Peyer's patch (tissue), 4 donors: Measurements from ENCODE around the gene HS2ST1. TPM values are rescaled to one million over a fixed set of nuclear protein-coding genes. Genes with fewer than 3 reads are reported as not detected.

Source experiments
- DNase-seq, 3 donors: peaks; one replicate each; pipeline ENCODE4 v3.0.0-alpha.2; 2017 to 2019
- H3K27ac ChIP-seq, 4 donors: fragments of 200-600 bp; sonication (generic); one replicate each; pipeline ENCODE4 v1.5.1; 2016 to 2019
- H3K27me3 ChIP-seq, 2 donors: fragments of 200-600 bp; sonication (generic); one replicate each; pipeline ENCODE4 v1.5.1; 2019
- H3K36me3 ChIP-seq, 3 donors: fragments of 200-600 bp; sonication (generic); one replicate each; pipeline ENCODE4 v1.5.1; 2016 to 2019
- H3K4me1 ChIP-seq, 4 donors: fragments of 200-600 bp; sonication (generic); one replicate each; pipeline ENCODE4 v1.5.1; 2016 to 2019
- H3K4me3 ChIP-seq, 4 donors: fragments of 200-600 bp; sonication (generic); 1 replicate in 3 of 4; 2 replicates in 1 of 4; pipeline ENCODE4 v1.5.1; 2016 to 2019; ENCODE audit warnings: mild to moderate bottlenecking in 1 of 4
- H3K9me3 ChIP-seq, 4 donors: fragments of 200-600 bp; sonication (generic); one replicate each; pipeline ENCODE4 v1.5.1; 2016 to 2019; ENCODE audit warnings: mild to moderate bottlenecking in 1 of 4
- CTCF ChIP-seq, 6 experiments: fragments of 450-650 bp in 4 of 6; fragments of 200-600 bp in 2 of 6; sonication (generic) in 1 of 6; IDR thresholded peaks; one replicate each; pipeline ENCODE4 v1.5.1; 2017 to 2019; ENCODE audit warnings: antibody characterized with exemption in 6 of 6, mild to moderate bottlenecking in 3 of 6, moderate library complexity in 1 of 6
- POLR2A ChIP-seq, 2 donors: fragments of 450-650 bp; IDR thresholded peaks; one replicate each; pipeline ENCODE4 v1.5.1; 2017; ENCODE audit warnings: antibody characterized with exemption in 2 of 2, mild to moderate bottlenecking in 2 of 2, moderate library complexity in 2 of 2
- total RNA-seq, 4 donors: library from RNA; depleted of rRNA; stranded (reverse); fragments of >200 nt; gene quantifications; one replicate each; pipeline ENCODE4 v1.1.0, GENCODE V29; 2016

Gene HS2ST1
- total RNA-seq, 4 donors from 2014 or later = 9.1 to 14.9 (median 10.3) TPM

GRCh38 chr1:87129038-87129437, 214.6 kb downstream of the HS2ST1 start:
- Histone ChIP-seq H3K4me3 (no peak overlapping the region), H3K4me1 (peaks cover 0 to 6% (median 0%) of the 10 kb centered on the region in 4 donors), H3K27me3 (no peaks in the 10 kb centered on the region), H3K27ac (peak overlapping the region in 1 of 4 donors; percentile 57), H3K36me3 (no peaks in the 10 kb centered on the region), H3K9me3 (no peaks in the 10 kb centered on the region)
- TF ChIP-seq POLR2A (IDR thresholded peaks at IDR 0.05) (no peak), CTCF (IDR thresholded peaks at IDR 0.05) (no peak)
- no peak for DNase-seq

- Histone ChIP-seq H3K4me1 (peaks cover 0 to 6% (median 0%) of the 10 kb centered on the region in 4 donors), H3K9me3 (no peaks in the 10 kb centered on the region), H3K27me3 (no peaks in the 10 kb centered on the region), H3K36me3 (no peaks in the 10 kb centered on the region), H3K4me3 (peak overlapping the region in 1 of 4 donors; percentile 11), H3K27ac (peak overlapping the region in 2 of 4 donors; percentile 27 to 57)
- no peak for TF ChIP-seq POLR2A (IDR thresholded peaks at IDR 0.05)
- no peak for TF ChIP-seq CTCF (IDR thresholded peaks at IDR 0.05)
- no peak for DNase-seq
These were observed 215.2 kb downstream of the HS2ST1 start for GRCh38 chr1:87129606-87130005.

DNA sequence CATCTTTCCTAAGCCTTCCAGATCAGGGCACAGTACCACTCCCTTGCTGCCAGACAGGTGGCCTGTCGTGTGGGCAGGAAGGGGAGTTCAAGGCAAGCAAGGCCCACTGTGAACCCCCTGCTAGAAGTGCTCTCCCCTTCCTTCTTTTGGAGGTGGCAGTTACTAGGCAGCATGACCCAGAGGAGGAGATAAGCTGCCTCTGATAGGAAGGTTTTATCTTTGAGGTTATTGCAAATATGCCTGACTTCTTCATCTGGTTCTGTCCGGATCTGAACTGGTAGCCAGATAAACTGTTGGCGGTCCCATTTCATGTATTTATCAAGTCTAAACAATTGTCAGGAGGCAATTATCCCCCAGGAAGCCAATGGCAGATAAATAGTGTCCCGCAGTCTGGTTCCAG, 216.0 kb downstream of the HS2ST1 start:
- Histone ChIP-seq H3K27me3 (no peaks in the 10 kb centered on the region), H3K27ac (peak overlapping the region in 2 of 4 donors; percentile 27 to 57), H3K9me3 (no peaks in the 10 kb centered on the region), H3K36me3 (no peaks in the 10 kb centered on the region), H3K4me3 (peak overlapping the region in 1 of 4 donors; percentile 11), H3K4me1 (peaks cover 0 to 6% (median 0%) of the 10 kb centered on the region in 4 donors)
- TF ChIP-seq CTCF (IDR thresholded peaks at IDR 0.05) (no peak), POLR2A (IDR thresholded peaks at IDR 0.05) (no peak)
- no peak for DNase-seq

GRCh38 chr1:87131809-87132283, 217.4 kb downstream of the HS2ST1 start:
- H3K36me3 ChIP-seq = no peaks in the 10 kb centered on the region
- peak; percentile 59 to 88 (median 80) for DNase-seq
- no peaks in the 10 kb centered on the region for H3K27me3 ChIP-seq
- H3K27ac ChIP-seq = peak overlapping the region; percentile 6 to 26 (median 20)
- no peaks in the 10 kb centered on the region for H3K9me3 ChIP-seq
- no peak for TF ChIP-seq POLR2A (IDR thresholded peaks at IDR 0.05)
- peak; percentile 51 to 88 (median 80) for TF ChIP-seq CTCF (IDR thresholded peaks at IDR 0.05)
- H3K4me1 ChIP-seq = peaks cover 0 to 6% (median 0%) of the 10 kb centered on the region in 4 donors
- H3K4me3 ChIP-seq = peak overlapping the region; percentile 37 to 53 (median 48)

GRCh38 chr1:87132284-87132870, 217.9 kb downstream of the HS2ST1 start:
- TF ChIP-seq POLR2A (IDR thresholded peaks at IDR 0.05) (no peak), CTCF (IDR thresholded peaks at IDR 0.05) (no peak)
- Histone ChIP-seq H3K4me1 (peaks cover 0 to 6% (median 0%) of the 10 kb centered on the region in 4 donors), H3K27me3 (no peaks in the 10 kb centered on the region), H3K27ac (peak overlapping the region; percentile 6 to 26 (median 20)), H3K4me3 (peak overlapping the region; percentile 37 to 53 (median 48)), H3K9me3 (no peaks in the 10 kb centered on the region), H3K36me3 (no peaks in the 10 kb centered on the region)
- DNase-seq = no peak
